Measurements from ENCODE around the gene OSBPL7. TPM values are rescaled to one million over a fixed set of nuclear protein-coding genes. Genes with fewer than 3 reads are reported as not detected.

OSBPL7 gene
- total RNA-seq, 2 donors from 2014 or later, result 6.4 to 9.8 TPM

DNA sequence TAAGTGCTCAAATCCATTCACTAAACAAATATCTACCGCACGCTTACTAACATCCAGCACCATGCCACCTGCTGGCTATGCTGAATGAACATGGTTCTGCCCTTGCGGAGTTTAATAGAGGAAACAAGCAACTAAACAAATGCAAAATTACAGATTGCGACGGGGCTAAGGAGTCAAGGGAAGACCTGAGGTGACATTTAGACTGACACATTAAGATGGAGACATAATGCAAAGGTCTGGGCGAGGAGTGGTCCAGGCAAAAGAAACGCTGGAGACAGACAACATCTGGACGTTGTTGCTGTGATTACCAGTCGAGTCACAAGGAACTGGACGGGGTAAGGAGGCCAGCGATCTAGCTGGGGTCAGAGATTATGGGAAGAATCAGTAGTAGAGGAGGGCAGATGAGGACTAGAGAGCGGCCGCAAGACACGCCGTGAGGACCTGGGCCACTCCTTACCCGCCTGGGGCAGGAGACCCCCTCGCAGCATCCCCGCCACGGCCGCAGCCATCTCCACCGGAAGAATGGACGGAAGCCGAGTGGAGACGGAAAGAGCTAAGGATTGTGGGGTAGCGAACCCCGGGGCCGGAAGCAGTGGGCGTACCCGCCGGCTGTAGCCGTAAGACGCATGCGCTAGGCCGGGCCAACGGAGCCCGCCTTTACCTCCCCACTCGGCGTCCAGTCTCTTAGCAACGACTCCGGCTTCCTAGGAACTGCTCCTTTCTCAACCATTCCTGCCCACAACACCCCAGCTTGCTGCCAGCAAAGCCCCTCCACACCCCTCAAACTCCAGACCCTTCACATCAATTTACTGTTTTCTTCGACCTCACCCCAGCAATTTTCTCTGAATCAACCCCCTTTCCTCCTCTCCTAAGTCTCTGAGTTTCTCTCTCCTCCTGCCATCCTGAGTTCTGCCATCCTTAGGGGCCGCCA lies 9.7 kb upstream of the OSBPL7 start, which contains the start of the genes LRRC46 and MRPL10:
LRRC46 (plus strand) TSS at position 668 of the 931 bp plus-strand sequence. CDS start 320 bp downstream, outside the sequence.
MRPL10 (minus strand) TSS at position 539 of the 931 bp plus-strand sequence; CDS start at position 509, 30 bp downstream.
- intact Hi-C loops (cut with DNase I), result no loop called here
- peak; percentile 98 for DNase-seq (ENCODE audit: low spot score)

DNA sequence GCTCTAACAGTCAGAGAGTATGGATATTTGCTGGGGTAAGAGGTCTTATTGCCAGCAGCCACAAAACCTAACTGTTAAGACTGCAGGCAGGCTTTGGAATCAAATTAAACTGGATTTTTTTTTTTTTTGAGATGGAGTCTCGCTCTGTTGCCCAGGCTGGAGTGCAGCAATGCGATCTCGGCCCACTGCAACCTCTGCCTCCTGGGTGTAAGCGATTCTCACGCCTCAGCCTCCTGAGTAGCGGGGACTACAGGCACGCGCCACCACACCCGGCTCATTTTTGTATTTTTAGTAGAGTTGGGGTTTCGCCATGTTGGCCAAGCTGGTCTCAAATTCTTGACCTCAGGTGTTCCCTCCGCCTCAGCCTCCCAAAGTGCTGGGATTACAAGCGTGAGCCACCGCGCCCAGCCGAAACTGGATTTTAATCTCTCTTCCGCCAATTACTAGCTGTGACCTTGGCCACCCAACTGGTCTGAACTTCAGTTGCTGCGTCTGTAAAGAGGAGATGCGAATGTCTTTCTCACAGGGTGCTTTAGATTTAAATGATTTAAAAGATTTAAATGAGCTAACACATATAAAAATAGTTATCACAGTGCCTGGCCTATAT lies 8.9 kb upstream of the OSBPL7 start:
- intact Hi-C loops (cut with DNase I), result no loop called here
- no peak for DNase-seq (ENCODE audit: low spot score)

DNA sequence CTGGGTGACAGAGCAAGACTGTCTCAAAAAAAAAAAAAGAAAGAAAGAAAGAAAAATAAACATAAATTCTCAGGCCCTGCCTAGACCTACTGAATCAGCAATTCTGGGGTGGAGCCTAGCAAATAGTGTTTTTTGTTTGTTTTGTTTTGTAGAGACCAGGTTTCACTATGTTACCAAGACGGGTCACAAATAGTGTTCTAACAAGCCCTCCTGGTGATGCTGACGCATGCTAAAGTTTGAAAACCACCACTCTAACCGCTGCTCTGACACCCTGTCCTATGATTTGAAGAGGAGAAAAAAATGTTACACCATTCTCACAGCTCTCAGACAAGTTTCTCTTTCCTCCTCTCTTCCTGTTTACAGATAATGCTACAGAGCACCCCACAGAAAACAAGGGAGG lies 8.3 kb upstream of the OSBPL7 start:
- DNase-seq (ENCODE audit: low spot score), result no peak
- intact Hi-C loops (cut with DNase I), result no loop called here

DNA sequence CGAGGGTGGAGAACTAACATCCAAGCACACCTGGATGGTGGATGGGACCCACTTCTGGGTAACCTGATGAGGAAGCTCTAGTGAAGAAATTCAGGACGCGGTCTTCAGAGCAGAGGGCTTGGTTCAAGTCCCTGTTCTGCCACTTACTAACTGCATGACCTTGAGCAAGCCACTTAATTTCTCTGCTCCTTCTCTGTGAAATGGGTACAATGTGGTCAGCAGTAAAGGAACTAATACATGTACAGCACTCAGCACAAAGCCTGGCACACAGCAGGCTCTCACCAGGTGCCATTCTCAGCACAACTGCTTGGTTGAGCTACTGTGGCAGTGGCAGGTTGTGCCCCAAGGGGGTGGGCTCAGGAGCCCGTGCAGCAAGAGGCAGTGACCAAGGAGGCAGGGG lies 1.9 kb upstream of the OSBPL7 start:
- intact Hi-C loops (cut with DNase I), result no loop called here
- DNase-seq (ENCODE audit: low spot score), result no peak

DNA sequence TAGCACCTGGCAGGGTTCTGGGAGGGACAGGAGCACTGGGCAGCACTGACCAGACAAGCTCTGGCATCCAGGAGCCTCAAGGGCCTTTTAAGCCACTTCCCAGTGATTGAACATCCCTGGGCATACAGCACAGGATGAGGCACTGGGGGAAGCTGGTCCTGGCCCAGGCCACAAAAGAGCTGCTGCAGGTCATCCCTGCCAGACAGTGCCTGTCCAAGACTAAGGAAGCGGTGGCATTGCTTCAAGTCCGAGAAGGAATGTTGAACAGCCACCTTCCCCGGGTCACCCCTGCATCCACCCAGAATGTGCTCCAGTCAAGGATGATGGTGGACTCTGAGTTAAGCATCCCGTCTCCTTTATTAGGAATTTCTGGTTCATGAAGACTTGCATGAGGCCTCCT lies 1.2 kb upstream of the OSBPL7 start:
- intact Hi-C loops (cut with DNase I), result no loop called here
- no peak for DNase-seq (ENCODE audit: low spot score)

DNA sequence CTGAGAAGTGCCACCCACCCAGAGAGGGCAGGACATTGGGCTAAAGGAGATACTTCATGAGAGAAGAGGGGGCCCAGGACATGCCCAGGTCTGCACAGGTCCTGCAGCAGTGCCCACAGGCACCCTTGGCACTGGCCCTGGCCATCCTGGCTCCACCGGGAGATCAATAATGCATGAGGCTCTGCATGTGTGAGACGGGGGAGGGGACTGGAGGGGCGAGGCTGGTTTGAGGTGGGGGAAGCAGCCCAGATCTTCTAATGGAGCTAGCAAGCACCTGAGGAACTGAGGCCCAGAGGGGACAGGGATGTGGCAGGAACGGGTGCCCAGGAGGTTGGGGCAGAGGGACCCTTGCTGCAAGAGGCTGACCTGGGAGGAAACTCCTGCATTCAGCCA lies 567 bp downstream of the OSBPL7 start:
- no peak for DNase-seq (ENCODE audit: low spot score)
- intact Hi-C loops (cut with DNase I), result no loop called here

DNA sequence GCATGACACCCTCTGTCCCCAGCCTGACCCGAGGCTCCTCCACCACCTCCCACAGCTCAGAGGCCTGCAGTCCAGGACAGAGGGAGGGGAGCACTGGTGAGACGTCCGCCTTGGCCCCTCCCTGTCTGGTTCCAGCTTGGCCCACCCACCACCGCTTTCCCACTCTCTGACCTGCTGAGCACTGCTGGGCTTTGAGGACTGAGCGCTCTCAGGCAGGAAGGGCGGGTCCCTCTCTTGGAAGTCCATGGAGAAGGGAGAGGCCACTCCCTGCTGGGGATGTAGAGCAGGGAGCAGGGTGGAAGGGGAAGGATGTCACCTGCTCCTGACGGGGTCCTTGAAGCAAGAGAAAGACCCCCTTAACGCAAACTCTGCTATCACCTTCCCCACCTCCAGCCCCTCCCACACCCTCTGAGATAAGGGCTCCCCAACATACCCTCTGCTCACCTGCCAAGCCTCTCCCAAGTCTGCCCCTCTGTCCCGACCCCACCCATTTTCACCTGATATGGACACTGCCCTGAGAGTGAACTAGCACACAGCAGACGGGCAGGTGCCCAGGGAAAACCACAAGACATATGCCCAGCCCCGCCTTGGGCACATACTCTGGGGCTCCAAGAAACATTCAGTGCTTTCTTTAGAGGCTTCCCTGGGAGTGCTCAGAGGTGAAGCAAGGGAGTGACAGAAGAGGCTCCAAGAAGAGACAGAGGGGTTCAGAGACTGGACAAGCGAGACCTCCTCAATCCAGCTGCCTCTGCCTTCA lies 1.4 kb downstream of the OSBPL7 start:
- intact Hi-C loops (cut with DNase I), result no loop called here
- no peak for DNase-seq (ENCODE audit: low spot score)

DNA sequence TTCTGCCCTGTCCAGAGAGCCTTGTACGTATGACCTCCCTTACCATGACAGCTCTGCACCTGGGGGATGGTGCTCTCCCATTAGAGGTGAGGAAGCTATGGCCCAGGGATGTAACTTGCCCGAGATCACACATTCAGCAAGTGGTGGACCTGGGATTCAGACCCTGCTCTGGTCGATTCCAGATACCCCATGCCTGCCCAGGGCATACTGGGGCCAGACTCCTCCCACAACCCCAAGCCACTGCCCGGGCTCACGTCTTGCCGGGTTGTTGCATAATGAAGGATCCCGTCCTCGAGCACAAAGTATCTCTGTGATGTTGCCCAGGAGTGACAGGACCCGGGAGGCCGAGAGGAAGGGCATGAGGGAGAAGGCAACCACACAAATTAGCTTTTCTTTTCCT lies 2.1 kb downstream of the OSBPL7 start:
- intact Hi-C loops (cut with DNase I), result no loop called here
- DNase-seq (ENCODE audit: low spot score), result no peak

DNA sequence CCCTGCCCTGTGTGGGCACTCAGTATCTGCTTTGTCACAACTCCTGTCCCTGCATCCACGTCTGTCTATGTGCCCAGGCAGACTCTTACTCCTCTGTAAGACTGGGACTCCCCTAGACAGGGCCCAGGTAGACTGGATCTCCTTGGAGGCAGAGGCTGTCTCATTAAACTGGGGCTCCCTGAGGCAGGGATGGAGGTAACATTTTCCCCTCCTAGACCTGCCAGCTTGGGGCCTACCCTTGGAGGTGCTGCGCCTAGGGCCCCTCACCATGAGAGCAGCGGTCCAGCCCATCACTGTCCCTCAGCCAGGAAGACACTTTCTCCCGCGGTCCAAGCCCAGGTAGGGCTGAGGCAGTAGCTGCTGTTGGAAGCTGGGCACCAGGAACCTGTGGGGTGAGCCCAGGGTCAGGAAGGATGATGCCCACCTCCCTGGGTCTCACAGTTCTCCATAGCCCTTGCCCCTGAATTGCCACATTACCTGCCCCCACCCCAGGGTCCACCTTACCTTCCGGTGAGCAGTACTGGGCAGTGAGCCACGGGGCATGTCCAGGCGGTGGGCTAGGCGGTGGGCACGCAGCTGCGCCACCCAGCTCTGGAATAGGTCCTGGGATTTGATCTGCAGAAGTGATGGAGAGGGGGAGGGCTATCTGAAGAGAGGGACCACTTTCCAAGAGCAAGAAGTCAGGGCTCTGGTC lies 3.4 kb downstream of the OSBPL7 start:
- no peak for DNase-seq (ENCODE audit: low spot score)

DNA sequence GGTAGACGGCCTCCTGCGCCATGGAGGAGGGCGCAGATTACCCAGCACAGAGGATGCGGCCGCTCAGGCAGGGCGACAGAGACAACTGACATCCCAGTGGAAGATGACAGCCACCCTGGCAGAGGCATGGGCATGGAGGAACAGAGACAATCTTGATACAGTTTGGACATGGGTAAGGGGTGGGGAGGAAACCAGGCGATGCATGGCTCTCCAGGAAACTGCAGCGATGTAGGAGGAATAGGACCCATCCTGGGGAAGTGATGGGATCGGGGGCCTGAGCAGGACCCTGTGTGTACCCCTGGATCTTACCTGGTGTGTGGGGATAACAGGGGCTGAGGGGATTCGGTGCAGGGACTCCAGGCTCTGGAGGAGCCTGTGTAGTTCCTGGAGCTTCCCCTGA lies 4.6 kb downstream of the OSBPL7 start:
- intact Hi-C loops (cut with DNase I), result no loop called here
- DNase-seq (ENCODE audit: low spot score), result peak; percentile 11

More for the DNA sequence above, 3.4 kb downstream of the OSBPL7 start:
- intact Hi-C loops (cut with DNase I), result no loop called here

DNA sequence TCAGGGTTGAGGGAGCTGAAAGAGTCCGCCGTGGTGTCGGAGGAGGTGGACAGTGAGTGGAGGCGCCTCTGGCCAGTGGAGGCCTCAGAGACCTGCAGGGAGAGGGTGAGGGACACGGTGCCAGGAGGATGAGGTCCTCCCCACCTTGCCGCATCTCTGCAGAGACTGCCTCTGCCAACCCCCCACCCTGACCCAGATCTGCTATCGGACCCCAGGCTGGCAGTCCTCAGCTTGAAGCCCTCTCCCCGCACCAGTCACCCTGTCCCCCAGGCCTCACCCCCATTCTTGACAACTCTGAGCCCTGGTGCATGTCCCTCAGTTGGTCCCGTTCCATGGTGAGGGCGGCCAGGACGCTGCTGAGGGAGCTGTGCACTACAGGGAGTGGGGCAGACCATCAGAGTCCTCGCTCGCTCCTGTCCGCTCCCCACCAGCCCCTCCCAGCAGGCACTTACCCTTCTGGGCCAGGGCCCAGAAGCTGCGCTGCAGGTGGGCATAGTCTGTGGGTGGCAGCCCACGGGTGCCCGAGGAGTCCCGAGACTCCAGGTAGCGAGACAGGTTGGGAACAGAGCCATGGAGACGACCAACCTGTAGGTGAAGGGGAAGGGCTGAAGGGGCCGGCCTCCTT lies 5.4 kb downstream of the OSBPL7 start:
- peak; percentile 62 for DNase-seq (ENCODE audit: low spot score)
- intact Hi-C loops (cut with DNase I), result no loop called here

DNA sequence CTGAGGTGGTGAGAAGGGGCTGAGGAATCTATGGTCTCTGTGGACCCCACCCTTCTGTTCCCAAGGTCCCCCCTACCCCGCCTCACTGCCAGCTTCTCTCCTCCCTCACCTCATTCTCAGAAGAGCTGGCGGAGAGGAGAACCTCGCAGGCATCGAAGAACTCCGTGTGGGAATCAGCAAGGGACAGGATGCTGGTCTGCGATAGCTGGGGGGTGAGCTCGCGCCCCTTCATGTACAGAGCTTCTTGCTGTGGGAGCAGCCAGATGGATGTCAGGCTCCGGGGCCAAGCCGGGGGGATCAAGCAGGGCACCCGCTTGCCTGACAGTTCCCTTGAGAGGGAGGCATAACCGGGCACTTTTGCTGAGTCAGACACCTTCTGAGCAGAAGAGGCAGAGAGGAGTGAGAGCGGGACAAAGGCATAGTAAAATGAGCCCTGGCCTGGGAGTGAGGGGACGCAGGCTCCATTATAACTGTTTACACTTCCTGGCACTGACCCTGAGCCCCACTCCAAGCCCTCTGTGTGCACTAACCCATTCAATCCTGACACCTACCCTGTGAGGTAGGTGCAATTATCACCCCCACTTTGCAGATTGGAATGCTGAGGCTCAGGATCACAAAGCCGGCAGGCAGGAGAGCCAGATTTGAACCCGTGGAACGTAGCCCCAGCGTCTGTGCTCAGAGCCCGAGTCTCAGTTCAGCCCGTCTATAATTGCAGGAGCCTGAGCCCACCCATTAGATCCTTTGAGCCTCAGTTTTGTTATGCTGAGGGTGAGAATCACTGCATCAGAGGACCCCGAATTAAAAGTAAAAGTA lies 6.3 kb downstream of the OSBPL7 start:
- peak; percentile 69 for DNase-seq (ENCODE audit: low spot score)
- intact Hi-C loops (cut with DNase I), result no loop called here

DNA sequence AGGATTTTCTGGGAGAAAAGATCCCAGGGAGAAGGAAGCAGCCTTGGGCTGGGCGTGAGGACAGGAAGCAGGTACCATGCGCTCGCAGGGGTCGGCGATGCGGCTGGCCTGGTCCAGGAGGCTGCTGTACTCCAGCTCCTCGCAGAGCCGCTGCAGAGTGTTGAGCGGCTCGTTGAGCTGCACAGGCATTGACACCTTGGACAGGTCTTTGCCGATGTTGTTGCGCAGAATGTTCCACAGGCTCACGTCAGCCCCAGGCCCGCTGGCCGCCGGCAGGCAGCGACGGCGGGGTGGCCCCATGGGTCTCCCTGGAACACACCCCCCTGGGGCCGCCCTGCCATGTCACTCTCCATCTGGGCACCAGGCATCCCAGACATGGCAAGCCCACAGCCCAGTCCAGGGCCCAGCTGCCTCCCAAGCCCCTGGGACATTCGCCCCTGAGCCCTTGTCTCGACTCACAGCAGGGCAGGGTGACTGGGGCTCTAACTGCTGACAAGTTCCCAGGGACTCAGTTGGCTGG lies 8.0 kb downstream of the OSBPL7 start:
- intact Hi-C loops (cut with DNase I), result loop anchor here in 1 of 2 donors (5.0 kb wide), 1 partner anchor 116 kb away; no protein-coding TSS in a partner anchor
- DNase-seq (ENCODE audit: low spot score), result peak; percentile 73

DNA sequence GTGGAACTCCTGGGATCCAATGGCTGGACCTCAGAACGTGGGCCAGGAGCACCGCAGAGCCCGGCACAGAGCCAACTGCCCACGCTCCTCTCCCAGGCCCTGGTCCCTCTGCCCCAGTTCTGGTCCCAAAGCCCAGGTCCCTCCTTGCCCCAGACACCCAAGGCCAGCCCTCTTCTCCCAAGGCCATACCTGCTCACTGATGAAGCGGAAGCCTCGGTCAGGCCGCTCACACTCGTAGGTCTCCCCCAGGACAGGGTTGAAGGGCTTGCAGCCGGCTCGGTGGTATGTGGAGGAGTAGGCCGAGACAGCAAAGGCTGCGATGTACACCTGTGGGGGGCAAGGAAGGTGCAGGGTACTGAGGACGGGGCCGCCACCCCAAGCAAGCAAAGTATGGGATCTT lies 8.5 kb downstream of the OSBPL7 start:
- peak; percentile 78 for DNase-seq (ENCODE audit: low spot score)
- intact Hi-C loops (cut with DNase I), result loop anchor here in 1 of 2 donors (5.0 kb wide), 1 partner anchor 116 kb away; no protein-coding TSS in a partner anchor

DNA sequence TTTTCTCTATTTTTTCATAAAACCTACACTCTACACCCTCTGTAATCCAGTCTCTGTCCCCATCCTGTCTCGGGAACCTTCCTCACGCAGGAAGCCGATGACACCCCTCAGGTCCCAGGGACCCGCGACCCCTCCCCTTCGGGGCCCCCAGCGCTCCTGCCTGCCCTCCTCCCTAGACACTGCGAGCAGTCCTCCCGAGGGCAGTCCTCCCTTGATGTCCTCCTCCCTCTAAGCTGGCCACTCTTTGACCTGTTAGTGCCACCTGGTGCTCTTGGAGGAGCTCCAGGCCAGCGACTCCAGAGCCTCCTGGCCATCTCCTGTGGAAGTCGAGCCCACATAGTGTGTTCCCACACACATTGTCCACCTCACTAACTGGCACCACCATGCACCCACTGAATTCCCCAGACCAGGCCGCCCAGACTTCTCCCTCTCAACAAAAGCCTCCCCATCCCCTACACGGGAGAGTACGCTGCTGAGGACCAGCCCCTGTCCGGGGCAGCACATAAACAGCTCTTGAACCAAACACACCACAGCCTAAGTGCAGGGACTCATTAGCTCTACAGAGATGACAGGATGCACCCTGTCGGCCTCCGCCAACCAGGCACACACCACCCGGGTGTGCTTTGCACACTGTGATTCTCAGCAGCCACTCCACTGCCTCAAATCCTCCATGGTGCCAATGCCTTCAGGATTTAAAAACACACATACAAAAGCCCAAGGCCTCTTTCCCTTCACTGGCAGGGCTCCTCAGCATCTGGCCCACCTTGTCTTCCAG lies 9.3 kb downstream of the OSBPL7 start:
- intact Hi-C loops (cut with DNase I), result loop anchor here in 1 of 2 donors (5.0 kb wide), 1 partner anchor 115 kb away; no protein-coding TSS in a partner anchor
- peak; percentile 69 for DNase-seq (ENCODE audit: low spot score)

DNA sequence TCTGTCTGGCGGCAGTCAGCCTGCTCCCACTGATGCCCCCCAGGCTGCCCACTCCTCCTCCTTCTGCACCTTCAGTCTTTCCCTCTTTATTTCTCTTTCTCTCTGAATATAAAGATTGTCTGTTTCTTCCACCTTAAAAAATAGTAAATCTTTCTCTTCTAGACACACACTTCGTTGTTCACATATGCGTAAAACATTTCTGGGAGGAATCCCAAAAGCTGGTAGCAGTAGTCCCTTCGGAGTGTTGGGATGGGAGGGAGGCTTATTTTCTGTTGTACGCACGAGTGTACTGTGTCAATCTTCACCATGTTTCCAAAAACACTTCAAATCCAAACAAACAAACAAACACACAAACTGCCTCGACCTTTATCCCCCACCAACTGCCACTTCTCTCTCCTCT lies 9.9 kb downstream of the OSBPL7 start:
- no peak for DNase-seq (ENCODE audit: low spot score)

More for the DNA sequence above, 9.9 kb downstream of the OSBPL7 start:
- intact Hi-C loops (cut with DNase I), result loop anchor here in 1 of 2 donors (5.0 kb wide), 1 partner anchor 114 kb away; no protein-coding TSS in a partner anchor
